ENCODE results near the gene FAM241A. TPM values are rescaled to one million over a fixed set of nuclear protein-coding genes. Genes with fewer than 3 reads are reported as not detected.
A peak's percentile ranks its signal among the peaks of the same experiment; 100 is the strongest.

Gene FAM241A
- total RNA-seq, 2 donors from 2014 or later = 1.6 to 2.6 TPM

GRCh38 chr4:112214390-112215264, 69.4 kb downstream of the FAM241A start:
- Mint-ChIP-seq H3K9me3 (peaks cover 0 to 5% of the 10 kb centered on the region in 2 donors), H3K27ac (no peak overlapping the region), H3K36me3 (no peaks in the 10 kb centered on the region)
- DNase-seq (ENCODE audit: low spot score in 2 of 2) (no peak), ATAC-seq (peak; percentile 52 to 58)

GRCh38 chr4:112219826-112220366, 74.6 kb downstream of the FAM241A start:
- ATAC-seq (no peak), DNase-seq (ENCODE audit: low spot score in 2 of 2) (no peak)
- H3K36me3 Mint-ChIP-seq = peaks cover 0 to 6% of the 10 kb centered on the region in 2 donors
- H3K9me3 Mint-ChIP-seq = peaks cover 0 to 9% of the 10 kb centered on the region in 2 donors
- no peak overlapping the region for H3K27ac Mint-ChIP-seq

GRCh38 chr4:112222219-112222955, 77.1 kb downstream of the FAM241A start:
- H3K27ac Mint-ChIP-seq = no peak overlapping the region
- H3K9me3 Mint-ChIP-seq = peaks cover 0 to 9% of the 10 kb centered on the region in 2 donors
- ATAC-seq (no peak), DNase-seq (ENCODE audit: low spot score in 2 of 2) (no peak)
- H3K36me3 Mint-ChIP-seq = peaks cover 0 to 6% of the 10 kb centered on the region in 2 donors

- ATAC-seq = no peak
- no peak for DNase-seq (ENCODE audit: low spot score in 2 of 2)
- Mint-ChIP-seq H3K36me3 (peaks cover 0 to 6% of the 10 kb centered on the region in 2 donors), H3K9me3 (peaks cover 0 to 5% of the 10 kb centered on the region in 2 donors), H3K27ac (no peak overlapping the region)
Observed at GRCh38 chr4:112225157-112225556, 79.9 kb downstream of the FAM241A start.

- peaks cover 0 to 5% of the 10 kb centered on the region in 2 donors for H3K36me3 Mint-ChIP-seq
- DNase-seq (ENCODE audit: low spot score in 2 of 2) (peak; percentile 98), ATAC-seq (peak; percentile 89 to 94)
- peak overlapping the region; percentile 88 to 95 for H3K27ac Mint-ChIP-seq
- no peaks in the 10 kb centered on the region for H3K9me3 Mint-ChIP-seq
Observed at GRCh38 chr4:112230879-112231778, 85.9 kb downstream of the FAM241A start.

- Mint-ChIP-seq H3K9me3 (no peaks in the 10 kb centered on the region), H3K27ac (peak within 1 kb of the TSS; percentile 91 to 95), H3K36me3 (peaks cover 0 to 5% of the 10 kb centered on the region in 2 donors)
- ATAC-seq = peak; percentile 61 to 65
- DNase-seq (ENCODE audit: low spot score in 2 of 2) = peak; percentile 79 to 85
Observed at GRCh38 chr4:112231779-112232713, 86.8 kb downstream of the FAM241A start, which contains the start of gene AP1AR. Gene AP1AR (plus strand): TSS chr4:112231787. CDS start chr4:112232092, 305 bp downstream.

- H3K9me3 Mint-ChIP-seq = no peaks in the 10 kb centered on the region
- H3K36me3 Mint-ChIP-seq = peaks cover 0 to 5% of the 10 kb centered on the region in 2 donors
- peak in 1 of 2 donors; percentile 23 for DNase-seq (ENCODE audit: low spot score in 2 of 2)
- no peak overlapping the region for H3K27ac Mint-ChIP-seq
- ATAC-seq = no peak
Observed at GRCh38 chr4:112234952-112235609, 89.8 kb downstream of the FAM241A start.

- no peak overlapping the region for H3K27ac Mint-ChIP-seq
- ATAC-seq (no peak), DNase-seq (ENCODE audit: low spot score in 2 of 2) (no peak)
- H3K9me3 Mint-ChIP-seq = no peaks in the 10 kb centered on the region
- H3K36me3 Mint-ChIP-seq = peaks cover 0 to 2% of the 10 kb centered on the region in 2 donors
Observed at GRCh38 chr4:112236040-112236439, 90.8 kb downstream of the FAM241A start.

GRCh38 chr4:112238833-112239232, 93.6 kb downstream of the FAM241A start:
- DNase-seq (ENCODE audit: low spot score in 2 of 2) (no peak), ATAC-seq (peak; percentile 66 to 84)
- H3K27ac Mint-ChIP-seq = no peak overlapping the region
- no peaks in the 10 kb centered on the region for H3K9me3 Mint-ChIP-seq
- no peaks in the 10 kb centered on the region for H3K36me3 Mint-ChIP-seq

Other genes with a start within 250 kb of the FAM241A start
- gene AP1AR, start 86.3 kb downstream of the FAM241A start, total RNA-seq = 10 to 100 TPM; 15.0 to 19.2 TPM
- 10 to 100 TPM; 34.3 to 62.9 TPM for gene TIFA, start 140.4 kb downstream of the FAM241A start, total RNA-seq
- 10 to 100 TPM; 32.7 to 65.8 TPM for gene ALPK1, start 151.9 kb downstream of the FAM241A start, total RNA-seq

Measured in activated naive CD4-positive, alpha-beta T cell treated with anti-CD3 and anti-CD28 coated beads, Interleukin-2, amount 50 U/mL, for 72 hours (primary cell).